MM.1S (cell line): ENCODE data around the gene RHOT2.

ENCODE experiments used
- CTCF ChIP-seq: fragments of 300-600 bp; sonication (generic); IDR thresholded peaks from 2 replicates; pipeline ENCODE4 v1.5.1; 2016; ENCODE audit warnings: antibody characterized with exemption, low read length, mixed read lengths
- EZH2 ChIP-seq: fragments of 300-600 bp; sonication (generic); optimal IDR thresholded peaks from 2 replicates; pipeline ENCODE3; 2017; ENCODE audit warnings: low read depth, mild to moderate bottlenecking, antibody characterized with exemption, low read length, mixed read lengths

DNA sequence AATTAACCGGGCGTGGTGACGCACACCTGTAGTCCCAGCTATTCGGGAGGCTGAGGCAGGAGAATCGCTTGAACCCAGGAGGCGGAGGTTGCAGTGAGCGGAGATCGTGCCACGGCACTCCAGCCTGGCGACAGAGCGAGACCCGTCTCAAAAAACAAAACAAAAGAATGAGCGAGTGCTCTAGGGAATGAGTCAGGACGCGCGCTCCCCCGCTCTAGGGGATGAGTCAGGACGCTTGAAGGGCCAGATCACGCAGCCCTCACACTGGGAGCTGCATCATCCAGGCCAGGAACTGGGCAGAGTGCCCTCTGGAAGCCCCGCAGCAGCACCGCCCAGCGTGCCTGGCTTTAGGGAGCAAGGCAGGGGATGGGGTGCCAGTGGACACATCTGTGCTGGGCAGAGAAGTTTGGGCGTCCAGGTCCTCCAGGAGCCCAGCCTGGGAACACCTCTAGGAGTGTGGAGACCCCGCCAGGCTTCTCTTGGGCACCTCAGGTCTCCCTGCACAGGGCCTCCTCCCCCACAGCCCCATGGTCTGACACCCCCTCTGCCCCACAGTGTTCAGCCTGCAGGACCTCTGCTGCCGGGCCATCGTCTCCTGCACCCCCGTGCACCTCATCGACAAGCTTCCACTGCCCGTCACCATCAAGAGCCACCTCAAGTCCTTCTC is 41.0 kb upstream of the RHOT2 start:
- no peak for TF ChIP-seq EZH2
- no peak for TF ChIP-seq CTCF
